NB4 (cell line): ENCODE data around the gene MDM2.

ENCODE experiments used
- CTCF ChIP-seq: IDR thresholded peaks from one replicate; pipeline ENCODE4 v1.5.1; 2012; ENCODE audit warnings: low read depth, low read length
- POLR2A ChIP-seq: IDR thresholded peaks from 2 replicates; pipeline ENCODE4 v1.6.1; 2011; ENCODE audit warnings: mild to moderate bottlenecking; ENCODE audit not compliant: insufficient read length; ENCODE audit errors: extremely low read depth
- TF ChIP-seq, protein P1 (sequence below): IDR thresholded peaks from 2 replicates; pipeline ENCODE4 v1.6.1; 2011; ENCODE audit warnings: low read depth, low read length

GRCh38 chr12:68814490-68815231 lies 6.7 kb downstream of the MDM2 start:
- no peak for TF ChIP-seq CTCF
- TF ChIP-seq, protein P1, sequence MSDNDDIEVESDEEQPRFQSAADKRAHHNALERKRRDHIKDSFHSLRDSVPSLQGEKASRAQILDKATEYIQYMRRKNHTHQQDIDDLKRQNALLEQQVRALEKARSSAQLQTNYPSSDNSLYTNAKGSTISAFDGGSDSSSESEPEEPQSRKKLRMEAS, result no peak
- no peak for TF ChIP-seq POLR2A
